EH (cell line): ENCODE data around the gene TBX1.

Experiments used
- DNase-seq: peaks from one replicate; pipeline ENCODE4 v3.0.0-alpha.2; 2015; ENCODE audit warnings: low read depth

The TBX1 gene

GRCh38 chr22:19814428-19814827, 53.9 kb downstream of the TBX1 start:
- DNase-seq: no peak

DNA sequence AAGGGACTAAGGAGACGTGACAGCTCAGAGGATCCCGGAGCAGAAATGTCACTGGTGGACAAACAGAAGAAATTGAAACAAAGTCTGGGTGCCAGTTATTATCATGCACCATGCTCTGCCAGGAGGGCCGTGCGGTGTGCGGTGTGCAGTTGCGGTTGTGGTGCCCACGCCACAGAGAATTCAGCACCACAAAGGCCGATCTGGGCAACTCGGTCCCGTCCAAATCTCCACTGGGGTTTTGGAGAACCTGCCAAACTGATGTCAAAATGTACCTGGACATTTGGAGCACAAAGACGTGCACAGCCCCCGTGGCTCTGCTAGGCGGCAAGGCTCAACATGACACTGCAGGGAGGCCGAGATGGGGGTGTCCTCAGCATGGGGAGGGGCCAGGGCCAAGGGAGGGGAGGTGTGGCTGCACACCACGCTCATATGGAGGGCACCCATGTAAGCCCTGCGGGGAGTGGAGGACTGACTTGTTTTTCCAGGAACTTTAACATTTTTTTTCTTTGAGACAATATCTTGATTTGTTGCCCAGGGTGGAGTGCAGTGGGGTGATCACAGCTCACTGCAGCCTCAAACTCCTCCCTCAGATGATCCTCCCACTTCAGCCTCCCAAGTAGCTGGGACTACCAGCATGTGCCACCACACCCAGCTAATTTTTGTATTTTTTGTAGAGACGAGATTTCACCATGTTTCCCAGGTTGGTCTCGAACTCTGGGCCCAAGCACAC, 54.7 kb downstream of the TBX1 start:
- DNase-seq: no peak

DNA sequence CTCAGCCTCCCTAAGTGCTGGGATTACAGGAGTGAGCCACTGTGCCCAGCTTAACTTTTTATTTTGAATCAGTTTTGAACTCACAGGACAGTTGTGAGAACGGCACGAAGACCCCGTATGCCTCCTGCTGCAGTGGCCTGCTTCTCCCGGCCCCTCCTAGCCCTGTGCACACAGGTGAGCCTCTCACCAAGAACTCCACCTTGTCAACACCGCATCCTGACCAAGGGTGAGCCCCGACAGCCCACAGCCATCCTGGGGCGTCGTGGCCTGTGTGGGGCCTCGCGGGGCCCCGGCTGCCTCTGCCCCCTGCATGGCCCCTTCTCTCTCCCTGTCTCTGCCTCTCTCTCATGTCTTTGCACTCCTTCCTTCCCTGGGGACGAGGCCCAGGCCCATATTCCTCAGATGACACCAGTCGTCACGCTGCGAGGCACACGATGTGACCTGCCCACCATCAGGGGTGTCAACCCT, 55.3 kb downstream of the TBX1 start:
- DNase-seq: no peak

DNA sequence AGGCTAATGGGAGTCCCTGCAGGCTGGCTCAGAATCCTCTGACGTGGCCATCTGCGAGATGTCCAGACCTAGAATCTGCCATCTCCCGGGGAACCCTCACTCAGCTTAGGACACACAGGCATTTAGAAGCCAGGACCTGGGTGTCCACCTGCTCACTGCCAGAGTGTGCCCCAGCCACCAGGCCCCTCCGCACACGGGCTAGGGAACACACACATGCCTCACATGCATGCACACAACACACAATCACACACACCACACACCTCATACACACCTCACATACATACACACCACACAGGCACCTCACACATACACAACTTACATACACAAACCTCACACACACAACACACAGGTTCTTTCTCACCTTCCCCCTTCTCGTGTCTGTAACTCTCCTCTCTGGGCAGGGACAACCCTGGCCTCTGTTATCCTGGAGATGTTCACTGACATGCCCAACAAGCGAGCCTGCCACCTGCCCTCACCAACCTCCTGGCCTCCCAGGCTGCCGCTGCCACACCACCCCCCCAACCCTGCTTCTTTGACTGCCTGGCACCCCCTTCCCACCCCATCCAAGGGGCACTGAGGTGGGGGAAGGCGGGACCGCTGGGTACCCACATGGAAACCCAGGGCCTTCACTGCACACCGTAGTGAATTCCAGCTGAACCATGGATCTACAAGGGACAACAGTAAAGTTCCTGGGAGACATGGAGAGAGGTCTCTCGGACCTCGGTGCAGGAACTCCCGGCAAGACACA, 56.0 kb downstream of the TBX1 start:
- DNase-seq: no peak
